ENCODE measurements around the gene GDI2. TPM values are rescaled to one million over a fixed set of nuclear protein-coding genes. Genes with fewer than 3 reads are reported as not detected.

GDI2 gene
- total RNA-seq, 4 donors from 2014 or later: 194 to 233 (median 210) TPM

DNA sequence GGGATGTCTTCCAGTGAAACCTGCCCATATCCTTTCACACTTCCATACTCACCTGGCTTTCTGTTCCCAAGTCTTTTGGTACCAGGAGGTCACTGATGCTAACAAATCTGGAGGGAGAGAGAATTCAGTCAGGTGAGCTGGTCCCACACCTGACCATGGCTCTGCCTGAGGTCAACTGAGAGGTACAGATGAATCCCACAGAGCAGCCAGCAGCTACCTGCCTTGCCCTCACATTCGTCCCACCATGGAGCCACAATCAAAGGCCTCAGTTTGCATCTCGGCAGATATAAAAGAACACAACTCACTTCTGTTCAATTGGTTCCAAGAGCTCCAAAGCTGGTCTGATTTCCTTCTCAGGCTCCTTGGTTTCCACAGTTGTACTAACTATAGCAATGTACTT lies 47.0 kb downstream of the GDI2 start:
- no peak overlapping the region for H3K4me3 ChIP-seq
- no peak for TF ChIP-seq EP300 (IDR thresholded peaks at IDR 0.05)
- TF ChIP-seq POLR2AphosphoS5 (IDR thresholded peaks at IDR 0.05): no peak
- TF ChIP-seq POLR2A (IDR thresholded peaks at IDR 0.05; ENCODE audit: low read depth): no peak
- TF ChIP-seq, protein P1, sequence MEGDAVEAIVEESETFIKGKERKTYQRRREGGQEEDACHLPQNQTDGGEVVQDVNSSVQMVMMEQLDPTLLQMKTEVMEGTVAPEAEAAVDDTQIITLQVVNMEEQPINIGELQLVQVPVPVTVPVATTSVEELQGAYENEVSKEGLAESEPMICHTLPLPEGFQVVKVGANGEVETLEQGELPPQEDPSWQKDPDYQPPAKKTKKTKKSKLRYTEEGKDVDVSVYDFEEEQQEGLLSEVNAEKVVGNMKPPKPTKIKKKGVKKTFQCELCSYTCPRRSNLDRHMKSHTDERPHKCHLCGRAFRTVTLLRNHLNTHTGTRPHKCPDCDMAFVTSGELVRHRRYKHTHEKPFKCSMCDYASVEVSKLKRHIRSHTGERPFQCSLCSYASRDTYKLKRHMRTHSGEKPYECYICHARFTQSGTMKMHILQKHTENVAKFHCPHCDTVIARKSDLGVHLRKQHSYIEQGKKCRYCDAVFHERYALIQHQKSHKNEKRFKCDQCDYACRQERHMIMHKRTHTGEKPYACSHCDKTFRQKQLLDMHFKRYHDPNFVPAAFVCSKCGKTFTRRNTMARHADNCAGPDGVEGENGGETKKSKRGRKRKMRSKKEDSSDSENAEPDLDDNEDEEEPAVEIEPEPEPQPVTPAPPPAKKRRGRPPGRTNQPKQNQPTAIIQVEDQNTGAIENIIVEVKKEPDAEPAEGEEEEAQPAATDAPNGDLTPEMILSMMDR (IDR thresholded peaks at IDR 0.05): no peak
- H3K36me3 ChIP-seq: peaks cover 43 to 91% (median 66%) of the 10 kb centered on the region in 4 donors
- WGBS: 95% methylated on average over 2 of the region's 2 CpGs
- intact Hi-C loops (cut with DNase I): no loop called here
- no peak for DNase-seq (ENCODE audit: extremely low spot score)
- no peak overlapping the region for H3K27ac ChIP-seq (replicated peaks in 1 of 4)
- no peaks in the 10 kb centered on the region for H3K4me1 ChIP-seq
- H3K27me3 ChIP-seq: no peaks in the 10 kb centered on the region
- no peaks in the 10 kb centered on the region for H3K9me3 ChIP-seq

DNA sequence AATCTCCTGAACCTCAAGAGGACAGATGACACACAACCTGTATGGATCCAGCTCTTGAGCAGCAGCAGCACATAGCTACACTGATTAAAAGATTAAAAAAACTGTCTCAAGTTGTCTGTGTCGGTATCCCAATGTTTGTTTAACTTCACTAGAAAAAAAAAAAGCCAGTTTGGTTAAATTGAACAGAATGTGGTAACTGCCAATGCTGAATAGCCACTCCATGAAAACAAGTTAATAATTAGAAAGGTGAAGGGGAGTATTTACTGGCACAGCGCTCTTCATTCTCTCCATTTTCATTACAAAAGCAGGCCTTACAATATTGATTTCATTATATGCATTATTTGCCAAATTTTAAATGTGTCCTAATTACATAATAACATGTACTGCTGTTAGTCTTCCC lies 47.6 kb downstream of the GDI2 start:
- no peak for DNase-seq (ENCODE audit: extremely low spot score)
- no peaks in the 10 kb centered on the region for H3K27me3 ChIP-seq
- no peaks in the 10 kb centered on the region for H3K9me3 ChIP-seq
- WGBS: 93% methylated on average over 2 of the region's 2 CpGs
- no peaks in the 10 kb centered on the region for H3K4me1 ChIP-seq
- H3K27ac ChIP-seq (replicated peaks in 1 of 4): no peak overlapping the region
- TF ChIP-seq POLR2AphosphoS5 (IDR thresholded peaks at IDR 0.05) (no peak), POLR2A (IDR thresholded peaks at IDR 0.05; ENCODE audit: low read depth) (no peak), EP300 (IDR thresholded peaks at IDR 0.05) (no peak)
- TF ChIP-seq, protein P1 (IDR thresholded peaks at IDR 0.05): no peak
- intact Hi-C loops (cut with DNase I): no loop called here
- H3K36me3 ChIP-seq: peaks cover 43 to 95% (median 72%) of the 10 kb centered on the region in 4 donors
- H3K4me3 ChIP-seq: no peak overlapping the region

DNA sequence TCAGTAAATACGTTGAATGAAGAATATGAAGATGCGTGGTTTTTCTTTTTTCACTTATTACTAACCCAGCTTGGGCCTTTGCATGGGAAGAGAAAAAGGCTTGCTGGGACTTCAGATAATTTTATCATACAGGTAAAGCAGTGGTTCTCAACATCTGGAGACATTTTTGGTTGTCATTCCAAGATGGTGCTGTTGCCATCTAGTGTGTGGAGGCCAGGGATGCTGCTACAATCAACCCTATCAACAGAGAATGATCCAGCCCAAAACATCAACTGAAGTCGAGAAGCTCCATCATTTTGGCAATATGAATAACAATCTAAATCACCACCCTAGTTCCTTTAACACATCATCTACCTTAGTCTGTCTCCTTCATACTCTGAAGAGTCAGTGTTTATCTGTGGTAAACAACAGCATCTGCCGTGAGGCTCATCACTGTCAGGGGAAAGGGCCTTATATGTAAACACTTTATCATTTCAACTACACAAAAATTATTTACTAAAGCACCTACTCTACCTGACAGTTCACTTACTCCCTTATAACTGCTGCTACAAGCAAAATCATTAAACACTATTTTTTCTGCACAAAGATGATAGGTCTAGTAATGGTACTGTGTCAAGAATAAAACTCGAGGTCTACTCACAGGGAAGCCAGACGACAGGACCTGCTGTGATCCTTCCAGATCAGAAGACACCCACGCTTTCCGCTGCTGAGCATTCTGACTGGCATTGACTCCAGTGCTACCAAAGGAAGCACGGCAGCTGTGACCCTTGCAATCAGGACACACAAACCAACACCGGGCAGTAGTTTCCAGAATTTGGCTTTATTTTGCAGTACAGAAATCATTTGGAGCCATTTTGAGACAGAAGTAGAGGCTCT lies 48.6 kb downstream of the GDI2 start:
- no peak for TF ChIP-seq EP300 (IDR thresholded peaks at IDR 0.05)
- no peak for TF ChIP-seq POLR2A (IDR thresholded peaks at IDR 0.05; ENCODE audit: low read depth)
- TF ChIP-seq, protein P1 (IDR thresholded peaks at IDR 0.05): no peak
- TF ChIP-seq POLR2AphosphoS5 (IDR thresholded peaks at IDR 0.05): no peak
- Histone ChIP-seq H3K36me3 (peaks cover 50 to 96% (median 74%) of the 10 kb centered on the region in 4 donors), H3K4me1 (no peaks in the 10 kb centered on the region), H3K27me3 (no peaks in the 10 kb centered on the region), H3K9me3 (no peaks in the 10 kb centered on the region), H3K27ac (replicated peaks in 1 of 4) (no peak overlapping the region), H3K4me3 (no peak overlapping the region)
- 87% methylated on average over 10 of the region's 10 CpGs for WGBS
- no peak for DNase-seq (ENCODE audit: extremely low spot score)
- intact Hi-C loops (cut with DNase I): no loop called here

DNA sequence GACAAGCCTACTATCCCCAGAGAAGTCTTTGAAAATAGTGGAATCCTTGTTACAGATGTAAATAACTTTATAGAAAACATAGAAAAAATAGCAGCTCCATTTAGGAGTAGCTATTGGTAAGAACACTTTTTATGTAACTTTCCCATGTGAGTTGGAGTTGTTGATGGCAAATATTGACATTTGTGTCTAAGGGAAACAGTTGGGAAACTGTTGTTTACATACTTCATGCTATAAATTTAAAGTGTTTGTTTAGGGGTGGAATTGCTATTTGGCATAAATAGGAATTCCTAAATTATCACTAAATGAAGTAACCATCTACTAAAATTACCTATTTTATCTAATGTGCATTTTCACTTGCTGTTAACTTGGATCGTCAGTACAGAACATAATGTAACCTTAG lies 50.7 kb downstream of the GDI2 start:
- Histone ChIP-seq H3K9me3 (no peaks in the 10 kb centered on the region), H3K27me3 (no peaks in the 10 kb centered on the region), H3K4me3 (no peak overlapping the region), H3K36me3 (peaks cover 61 to 97% (median 86%) of the 10 kb centered on the region in 4 donors), H3K4me1 (no peaks in the 10 kb centered on the region), H3K27ac (replicated peaks in 1 of 4) (no peak overlapping the region)
- no peak for TF ChIP-seq POLR2AphosphoS5 (IDR thresholded peaks at IDR 0.05)
- TF ChIP-seq EP300 (IDR thresholded peaks at IDR 0.05): no peak
- TF ChIP-seq, protein P1 (IDR thresholded peaks at IDR 0.05): no peak
- no peak for TF ChIP-seq POLR2A (IDR thresholded peaks at IDR 0.05; ENCODE audit: low read depth)
- intact Hi-C loops (cut with DNase I): no loop called here
- 28% methylated on average over 1 of the region's 1 CpG for WGBS
- no peak for DNase-seq (ENCODE audit: extremely low spot score)

Measured in esophagus muscularis mucosa (tissue), 4 donors.